K562 (cell line): ENCODE measurements around the gene FAM24A. TPM values are rescaled to one million over a fixed set of nuclear protein-coding genes. Genes with fewer than 3 reads are reported as not detected.

ENCODE experiments used
- DPF2 ChIP-seq: fragments of 450-650 bp; IDR thresholded peaks from 2 replicates; pipeline ENCODE4 v1.6.1; 2016
- ERF ChIP-seq: fragments of 450-650 bp; formaldehyde crosslinking; IDR thresholded peaks from 2 replicates; pipeline ENCODE4 v1.4.0; 2020; ENCODE audit warnings: mild to moderate bottlenecking, mixed read lengths
- ETV1 ChIP-seq: fragments of 450-650 bp; conservative IDR thresholded peaks from 2 replicates; pipeline ENCODE4 v1.6.1; 2016; ENCODE audit warnings: missing genetic modification characterization, control low read depth, low read depth, missing compliant biosample characterization
- HDAC8 ChIP-seq: fragments of 450-650 bp; IDR thresholded peaks from 2 replicates; pipeline ENCODE4 v1.6.1; 2016; ENCODE audit warnings: mild to moderate bottlenecking, missing genetic modification characterization, moderate library complexity, missing compliant biosample characterization
- JUND ChIP-seq, 2 experiments: IDR thresholded peaks; 2 replicates in 1 of 2; 3 replicates in 1 of 2; pipeline ENCODE4 v1.6.1; 2011; ENCODE audit warnings: borderline replicate concordance in 2 of 2, low read depth in 2 of 2, low read length in 2 of 2, improper control_type of control experiment in 1 of 2, missing biosample characterization in 1 of 2, missing genetic modification characterization in 1 of 2, missing genetic modification reagents in 1 of 2
- NFRKB ChIP-seq: fragments of 450-650 bp; IDR thresholded peaks from 2 replicates; pipeline ENCODE4 v1.6.1; 2016; ENCODE audit warnings: low read depth
- SNRNP70 ChIP-seq: fragments of 200-400 bp; formaldehyde crosslinking; optimal IDR thresholded peaks from 2 replicates; pipeline ENCODE3; 2017; ENCODE audit warnings: low read depth, low read length
- XRCC5 ChIP-seq: fragments of 200-400 bp; formaldehyde crosslinking; IDR thresholded peaks from 2 replicates; pipeline ENCODE4 v1.6.1; 2017; ENCODE audit warnings: low read depth, mild to moderate bottlenecking, low read length
- YY1 ChIP-seq, 3 experiments: IDR thresholded peaks; 2 replicates each; pipeline ENCODE4 v1.6.1; 2011; ENCODE audit warnings: low read length in 2 of 3, mild to moderate bottlenecking in 2 of 3, moderate library complexity in 2 of 3, borderline replicate concordance in 1 of 3, control low read depth in 1 of 3, low read depth in 1 of 3; ENCODE audit not compliant: insufficient read depth in 3 of 3, insufficient replicate concordance in 2 of 3, control insufficient read depth in 1 of 3, insufficient read length in 1 of 3; ENCODE audit errors: extremely low read depth in 1 of 3
- polyA plus RNA-seq, 8 experiments: library from polyadenylated mRNA; depleted of rRNA in 4 of 8; stranded (reverse) in 5 of 8; unstranded in 3 of 8; fragments of >200 nt; fragmentation: Nextera tagmentation in 2 of 8; fragmentation: Illumina TruSeq in 1 of 8; extraction: Ambion mirVana in 2 of 8; extraction: Trizol in 1 of 8; gene quantifications; 2 replicates each; pipeline versions ENCODE4 v1.2.1 to v1.2.3, GENCODE V29; 2011 to 2014; ENCODE audit warnings: inconsistent platforms in 1 of 8, missing spikeins in 1 of 8
- total RNA-seq, 7 experiments: library from RNA; depleted of rRNA in 6 of 7; stranded (reverse); fragments of >200 nt in 6 of 7; fragmentation: Illumina TruSeq in 2 of 7; extraction: Trizol in 2 of 7; gene quantifications; 2 replicates each; pipeline versions ENCODE4 v1.2.1 to v1.2.3, GENCODE V29; 2011 to 2021; ENCODE audit warnings: low replicate concordance in 1 of 7
- TF ChIP-seq, protein P1 (sequence below), 2 experiments: IDR thresholded peaks in 1 of 2; conservative IDR thresholded peaks in 1 of 2; 2 replicates each; pipeline ENCODE4 v1.6.1; 2016; ENCODE audit warnings: low read depth in 2 of 2, mild to moderate bottlenecking in 1 of 2, missing compliant biosample characterization in 1 of 2, missing genetic modification characterization in 1 of 2, moderate library complexity in 1 of 2
- TF ChIP-seq, protein P2 (sequence below): sonication (generic); formaldehyde crosslinking; IDR thresholded peaks from 2 replicates; pipeline ENCODE4 v1.5.0; 2020; ENCODE audit warnings: missing genetic modification reagents
- TF ChIP-seq, protein P3 (sequence below): fragments of 250-450 bp; sonication (Bioruptor Pico); IDR thresholded peaks from 2 replicates; pipeline ENCODE4 v1.5.0; 2022; ENCODE audit warnings: mild to moderate bottlenecking

The FAM24A gene
- total and polyA plus RNA-seq, 9 of the 15 experiments (the other 6 are each of a cell fraction or from before 2014, with no cell fraction given): not detected

DNA sequence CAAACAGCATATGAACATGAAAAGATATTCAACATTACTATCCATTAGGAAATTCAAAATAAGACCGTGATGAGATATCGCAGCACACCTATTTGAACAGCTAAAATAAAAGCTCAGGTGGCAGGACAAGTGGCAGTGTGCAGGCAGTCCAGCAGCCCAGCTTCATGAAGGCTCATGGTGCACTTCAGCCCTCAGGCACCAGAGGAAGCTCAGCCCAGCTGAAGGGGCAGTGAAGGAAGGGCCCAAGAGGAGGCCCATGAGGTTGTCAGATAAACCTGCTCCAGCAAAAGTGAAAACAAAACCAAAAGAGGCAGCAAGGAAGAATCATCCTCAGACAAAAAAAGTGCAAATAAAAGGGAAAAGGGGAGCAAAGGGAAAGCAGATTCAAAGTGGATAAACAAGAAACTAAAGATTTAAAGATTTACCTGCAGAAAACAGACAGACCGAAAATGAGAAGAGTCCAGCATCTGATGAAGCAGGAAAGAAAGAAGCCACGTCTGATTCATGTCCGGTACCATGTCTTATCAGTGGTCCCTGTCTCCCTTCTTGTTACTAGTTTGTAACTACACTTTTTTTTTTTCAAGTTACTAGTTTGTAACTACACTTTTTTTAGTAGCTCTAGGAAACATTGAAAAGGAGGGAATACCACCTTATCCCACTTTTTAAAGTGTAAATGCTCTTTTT is 16.0 kb upstream of the FAM24A start (continued):
- peak; percentile 68 for TF ChIP-seq ETV1 (tag)
- TF ChIP-seq JUND (IDR thresholded peaks at IDR 0.05; ENCODE audit: borderline replicate concordance, low read depth, low read length): no peak
- no peak for TF ChIP-seq JUND (tag; IDR thresholded peaks at IDR 0.05; ENCODE audit: borderline replicate concordance, low read depth, low read length)
- TF ChIP-seq, protein P1, sequence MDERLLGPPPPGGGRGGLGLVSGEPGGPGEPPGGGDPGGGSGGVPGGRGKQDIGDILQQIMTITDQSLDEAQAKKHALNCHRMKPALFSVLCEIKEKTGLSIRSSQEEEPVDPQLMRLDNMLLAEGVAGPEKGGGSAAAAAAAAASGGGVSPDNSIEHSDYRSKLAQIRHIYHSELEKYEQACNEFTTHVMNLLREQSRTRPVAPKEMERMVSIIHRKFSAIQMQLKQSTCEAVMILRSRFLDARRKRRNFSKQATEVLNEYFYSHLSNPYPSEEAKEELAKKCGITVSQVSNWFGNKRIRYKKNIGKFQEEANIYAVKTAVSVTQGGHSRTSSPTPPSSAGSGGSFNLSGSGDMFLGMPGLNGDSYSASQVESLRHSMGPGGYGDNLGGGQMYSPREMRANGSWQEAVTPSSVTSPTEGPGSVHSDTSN (CRISPR knock-in tag; IDR thresholded peaks at IDR 0.05; ENCODE audit: low read depth): no peak
- TF ChIP-seq, protein P1 (tag; conservative IDR thresholded peaks at IDR 0.05; ENCODE audit: low read depth): no peak
- TF ChIP-seq, protein P2, sequence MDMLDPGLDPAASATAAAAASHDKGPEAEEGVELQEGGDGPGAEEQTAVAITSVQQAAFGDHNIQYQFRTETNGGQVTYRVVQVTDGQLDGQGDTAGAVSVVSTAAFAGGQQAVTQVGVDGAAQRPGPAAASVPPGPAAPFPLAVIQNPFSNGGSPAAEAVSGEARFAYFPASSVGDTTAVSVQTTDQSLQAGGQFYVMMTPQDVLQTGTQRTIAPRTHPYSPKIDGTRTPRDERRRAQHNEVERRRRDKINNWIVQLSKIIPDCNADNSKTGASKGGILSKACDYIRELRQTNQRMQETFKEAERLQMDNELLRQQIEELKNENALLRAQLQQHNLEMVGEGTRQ (CRISPR knock-in tag): no peak
- TF ChIP-seq YY1 (IDR thresholded peaks at IDR 0.05; ENCODE audit: borderline replicate concordance in 1 of 3, control insufficient read depth in 1 of 3, extremely low read depth in 1 of 3, insufficient read depth in 3 of 3, insufficient read length in 1 of 3, insufficient replicate concordance in 2 of 3, low read depth in 1 of 3, low read length in 2 of 3): no peak
- no peak for TF ChIP-seq HDAC8
- 0 out of 2 replicates have a peak, but pooled peaks have one; percentile 22 for TF ChIP-seq DPF2
- TF ChIP-seq, protein P3, sequence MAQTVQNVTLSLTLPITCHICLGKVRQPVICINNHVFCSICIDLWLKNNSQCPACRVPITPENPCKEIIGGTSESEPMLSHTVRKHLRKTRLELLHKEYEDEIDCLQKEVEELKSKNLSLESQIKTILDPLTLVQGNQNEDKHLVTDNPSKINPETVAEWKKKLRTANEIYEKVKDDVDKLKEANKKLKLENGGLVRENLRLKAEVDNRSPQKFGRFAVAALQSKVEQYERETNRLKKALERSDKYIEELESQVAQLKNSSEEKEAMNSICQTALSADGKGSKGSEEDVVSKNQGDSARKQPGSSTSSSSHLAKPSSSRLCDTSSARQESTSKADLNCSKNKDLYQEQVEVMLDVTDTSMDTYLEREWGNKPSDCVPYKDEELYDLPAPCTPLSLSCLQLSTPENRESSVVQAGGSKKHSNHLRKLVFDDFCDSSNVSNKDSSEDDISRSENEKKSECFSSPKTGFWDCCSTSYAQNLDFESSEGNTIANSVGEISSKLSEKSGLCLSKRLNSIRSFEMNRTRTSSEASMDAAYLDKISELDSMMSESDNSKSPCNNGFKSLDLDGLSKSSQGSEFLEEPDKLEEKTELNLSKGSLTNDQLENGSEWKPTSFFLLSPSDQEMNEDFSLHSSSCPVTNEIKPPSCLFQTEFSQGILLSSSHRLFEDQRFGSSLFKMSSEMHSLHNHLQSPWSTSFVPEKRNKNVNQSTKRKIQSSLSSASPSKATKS (CRISPR knock-in tag): no peak
- no peak for TF ChIP-seq SNRNP70
- TF ChIP-seq NFRKB: no peak
- no peak for TF ChIP-seq XRCC5
- TF ChIP-seq ERF: no peak
- TF ChIP-seq, all 486 proteins: peak for 16
